Stimulated activated CD4-positive, alpha-beta T cell treated with anti-CD3 and anti-CD28 coated beads, Interleukin-12 subunit alpha, Interleukin-12 subunit beta, amount 100 ng/mL, for 24 hours (primary cell): Measurements from ENCODE around the gene GOSR2.
"Not testable (repeated sequence)": the region's sequence is repeated elsewhere in the genome, so short reads cannot be mapped to it uniquely, and the experiment has no call there.

ENCODE experiments used
- DNase-seq, 2 experiments: peaks; one replicate each; pipeline ENCODE4 v3.0.0-alpha.2; 2020; ENCODE audit warnings: low read depth in 2 of 2

The GOSR2 gene

GRCh38 chr17:46894024-46894423 lies 28.9 kb upstream of the GOSR2 start:
- no peak for DNase-seq

GRCh38 chr17:46894476-46895151 lies 28.3 kb upstream of the GOSR2 start:
- DNase-seq, result no peak

- DNase-seq, result no peak
Observed at GRCh38 chr17:46895171-46895570, 27.8 kb upstream of the GOSR2 start.

GRCh38 chr17:46896991-46897390 lies 26.0 kb upstream of the GOSR2 start:
- DNase-seq, result no peak

- DNase-seq, result no peak
Observed at GRCh38 chr17:46898364-46898763, 24.6 kb upstream of the GOSR2 start.

- no peak for DNase-seq
Observed at GRCh38 chr17:46898860-46899259, 24.1 kb upstream of the GOSR2 start.

- DNase-seq, result no peak
Observed at GRCh38 chr17:46901291-46901690, 21.7 kb upstream of the GOSR2 start.

- DNase-seq, result no peak
Observed at GRCh38 chr17:46903762-46904672, 18.9 kb upstream of the GOSR2 start.

GRCh38 chr17:46908068-46908737 lies 14.8 kb upstream of the GOSR2 start:
- DNase-seq, result no peak

GRCh38 chr17:46910179-46910927 lies 12.6 kb upstream of the GOSR2 start:
- no peak for DNase-seq

GRCh38 chr17:46911311-46911710 lies 11.6 kb upstream of the GOSR2 start:
- DNase-seq, result no peak

- DNase-seq, result no peak
Observed at GRCh38 chr17:46915596-46915995, 7.4 kb upstream of the GOSR2 start.

- DNase-seq, result no peak
Observed at GRCh38 chr17:46916211-46916610, 6.7 kb upstream of the GOSR2 start.

- DNase-seq, result no peak
Observed at GRCh38 chr17:46916623-46917022, 6.3 kb upstream of the GOSR2 start.

GRCh38 chr17:46917041-46917440 lies 5.9 kb upstream of the GOSR2 start:
- no peak for DNase-seq

- no peak for DNase-seq
Observed at GRCh38 chr17:46917516-46917915, 5.4 kb upstream of the GOSR2 start.

- not testable (repeated sequence) for DNase-seq
Observed at GRCh38 chr17:46921962-46922361, 998 bp upstream of the GOSR2 start.

- DNase-seq, result no peak
Observed at GRCh38 chr17:46922487-46922803, 515 bp upstream of the GOSR2 start.

GRCh38 chr17:46925185-46925868 lies 2.4 kb downstream of the GOSR2 start:
- no peak for DNase-seq

- DNase-seq, result no peak
Observed at GRCh38 chr17:46928467-46929261, 5.7 kb downstream of the GOSR2 start.

- DNase-seq, result no peak
Observed at GRCh38 chr17:46929413-46929812, 6.5 kb downstream of the GOSR2 start.
